WERI-Rb-1 (cell line): ENCODE measurements around the gene PHLPP1.

Source experiments
- DNase-seq: peaks from one replicate; pipeline ENCODE4 v3.0.0-alpha.2; 2020
- H3K27ac ChIP-seq: fragments of 250-450 bp; sonication (Bioruptor Pico); 2 replicates; pipeline ENCODE4 v1.5.1; 2020; ENCODE audit warnings: mild to moderate bottlenecking, moderate library complexity
- H3K27me3 ChIP-seq: fragments of 250-450 bp; sonication (Bioruptor Pico); 2 replicates; pipeline ENCODE4 v1.5.1; 2021; ENCODE audit warnings: mild to moderate bottlenecking, low read depth, moderate library complexity; ENCODE audit not compliant: insufficient read depth, severe bottlenecking
- H3K36me3 ChIP-seq: fragments of 250-450 bp; sonication (Bioruptor Pico); 2 replicates; pipeline ENCODE4 v1.5.1; 2020; ENCODE audit warnings: mild to moderate bottlenecking, moderate library complexity
- H3K4me3 ChIP-seq: 2 replicates; pipeline ENCODE4 v1.5.1; 2011; ENCODE audit warnings: low read depth, mild to moderate bottlenecking, control low read depth, low read length
- H3K9me3 ChIP-seq: fragments of 250-450 bp; sonication (Bioruptor Pico); 2 replicates; pipeline ENCODE4 v1.5.1; 2021; ENCODE audit warnings: mild to moderate bottlenecking, moderate library complexity; ENCODE audit not compliant: severe bottlenecking
- TF ChIP-seq, protein P1 (sequence below): IDR thresholded peaks from 2 replicates; pipeline ENCODE4 v1.5.1; 2011; ENCODE audit warnings: low read depth, mild to moderate bottlenecking, control low read depth, inconsistent platforms, low read length

The PHLPP1 gene

DNA sequence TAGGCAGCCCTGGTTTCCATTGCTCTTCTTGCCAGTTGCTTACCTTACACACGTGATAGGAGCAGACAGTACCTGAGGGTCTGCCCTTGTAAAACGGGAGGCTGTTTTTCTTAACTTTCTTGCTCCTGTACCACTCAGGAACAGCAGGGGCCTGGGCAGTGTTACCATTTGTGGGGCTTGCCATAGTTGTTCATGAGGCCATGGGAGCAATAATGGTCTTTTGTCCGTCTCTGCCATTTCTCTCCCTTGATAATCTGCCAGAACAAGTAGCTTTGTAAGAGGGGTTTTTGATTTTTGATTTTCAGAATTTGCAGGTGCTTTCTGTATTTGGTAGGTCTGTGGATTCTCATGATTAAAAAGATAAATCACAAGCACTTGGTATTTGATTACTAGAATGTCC, 259.0 kb downstream of the PHLPP1 start:
- TF ChIP-seq, protein P1, sequence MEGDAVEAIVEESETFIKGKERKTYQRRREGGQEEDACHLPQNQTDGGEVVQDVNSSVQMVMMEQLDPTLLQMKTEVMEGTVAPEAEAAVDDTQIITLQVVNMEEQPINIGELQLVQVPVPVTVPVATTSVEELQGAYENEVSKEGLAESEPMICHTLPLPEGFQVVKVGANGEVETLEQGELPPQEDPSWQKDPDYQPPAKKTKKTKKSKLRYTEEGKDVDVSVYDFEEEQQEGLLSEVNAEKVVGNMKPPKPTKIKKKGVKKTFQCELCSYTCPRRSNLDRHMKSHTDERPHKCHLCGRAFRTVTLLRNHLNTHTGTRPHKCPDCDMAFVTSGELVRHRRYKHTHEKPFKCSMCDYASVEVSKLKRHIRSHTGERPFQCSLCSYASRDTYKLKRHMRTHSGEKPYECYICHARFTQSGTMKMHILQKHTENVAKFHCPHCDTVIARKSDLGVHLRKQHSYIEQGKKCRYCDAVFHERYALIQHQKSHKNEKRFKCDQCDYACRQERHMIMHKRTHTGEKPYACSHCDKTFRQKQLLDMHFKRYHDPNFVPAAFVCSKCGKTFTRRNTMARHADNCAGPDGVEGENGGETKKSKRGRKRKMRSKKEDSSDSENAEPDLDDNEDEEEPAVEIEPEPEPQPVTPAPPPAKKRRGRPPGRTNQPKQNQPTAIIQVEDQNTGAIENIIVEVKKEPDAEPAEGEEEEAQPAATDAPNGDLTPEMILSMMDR: no peak
- H3K4me3 ChIP-seq: no peak overlapping the region
- no peak overlapping the region for H3K27ac ChIP-seq
- no peaks in the 10 kb centered on the region for H3K27me3 ChIP-seq
- H3K36me3 ChIP-seq: peaks cover 45% of the 10 kb centered on the region
- DNase-seq: no peak
- H3K9me3 ChIP-seq: no peaks in the 10 kb centered on the region

DNA sequence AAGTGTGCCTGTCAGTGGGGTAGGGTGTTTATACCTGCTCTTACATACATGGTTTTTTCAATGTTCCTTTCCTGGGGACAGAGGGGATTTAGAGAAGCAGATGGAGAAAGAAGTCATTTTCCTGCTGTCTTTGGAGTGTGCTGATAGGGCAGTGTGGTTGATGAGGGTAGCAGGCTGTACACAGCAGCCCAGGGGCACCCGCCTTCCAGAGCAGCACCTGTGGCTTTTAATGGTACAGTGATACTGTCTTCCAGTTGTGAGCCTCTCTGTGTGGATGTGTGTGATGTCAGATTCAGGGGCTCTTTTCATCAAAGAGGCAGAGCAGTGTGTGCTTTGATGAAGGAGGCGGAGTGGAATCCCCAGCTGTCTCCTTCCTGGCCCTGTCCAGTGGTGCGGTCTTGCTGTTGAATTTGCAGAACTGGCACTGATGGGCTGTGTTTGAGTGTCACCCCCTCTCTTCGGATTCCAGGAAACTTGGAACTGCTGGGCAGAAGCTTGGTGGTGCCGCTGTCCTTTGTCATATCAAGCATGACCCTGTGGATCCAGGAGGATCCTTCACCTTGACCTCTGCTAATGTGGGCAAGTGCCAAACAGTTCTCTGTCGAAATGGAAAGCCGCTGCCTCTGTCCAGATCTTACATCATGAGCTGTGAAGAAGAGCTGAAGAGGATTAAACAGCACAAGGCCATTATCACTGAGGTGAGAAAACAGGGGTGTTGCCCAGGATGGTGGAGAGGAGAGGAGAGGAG, 259.8 kb downstream of the PHLPP1 start:
- Histone ChIP-seq H3K27ac (no peak overlapping the region), H3K9me3 (no peaks in the 10 kb centered on the region), H3K4me3 (no peak overlapping the region), H3K36me3 (peaks cover 45% of the 10 kb centered on the region), H3K27me3 (no peaks in the 10 kb centered on the region)
- no peak for DNase-seq
- TF ChIP-seq, protein P1: no peak

DNA sequence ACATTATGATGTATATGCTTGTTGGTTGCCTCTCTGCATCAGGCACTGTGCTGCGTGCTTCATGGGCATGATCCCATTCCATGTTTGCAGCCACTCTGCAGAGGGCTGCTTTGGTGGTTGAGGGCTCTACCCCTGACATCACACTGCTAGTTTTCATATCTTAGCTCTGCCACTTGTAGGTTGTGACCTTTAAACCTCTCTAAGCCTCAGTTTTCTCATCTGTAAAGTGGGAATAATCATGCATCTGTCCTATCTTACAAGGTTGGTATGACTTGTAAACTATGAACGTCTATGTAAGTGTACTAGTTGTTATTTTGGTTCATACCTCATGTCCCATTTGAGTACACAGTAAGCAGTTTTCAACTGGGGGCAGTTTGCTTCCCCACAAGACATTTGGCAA, 260.4 kb downstream of the PHLPP1 start:
- H3K9me3 ChIP-seq: no peaks in the 10 kb centered on the region
- H3K27ac ChIP-seq: no peak overlapping the region
- H3K4me3 ChIP-seq: no peak overlapping the region
- peaks cover 45% of the 10 kb centered on the region for H3K36me3 ChIP-seq
- no peak for DNase-seq
- TF ChIP-seq, protein P1: no peak
- H3K27me3 ChIP-seq: no peaks in the 10 kb centered on the region

DNA sequence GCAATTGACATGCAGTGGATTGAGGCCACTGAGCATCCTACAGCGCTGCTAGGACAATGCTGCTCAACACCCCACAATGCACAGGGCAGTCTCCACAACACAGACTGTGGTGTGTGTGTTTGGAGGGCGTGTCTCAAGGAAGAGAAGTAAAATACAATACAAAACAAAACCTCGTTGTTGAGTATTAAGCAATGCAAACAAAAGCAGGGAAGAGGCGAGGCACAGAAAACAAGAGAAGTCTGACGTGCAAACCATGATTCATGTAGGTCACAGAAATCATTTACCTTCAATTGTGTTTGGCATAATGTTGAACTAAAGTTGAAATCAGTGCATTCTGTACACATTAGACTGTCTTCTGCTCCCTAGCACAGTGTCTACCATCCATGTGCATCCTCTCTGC, 260.9 kb downstream of the PHLPP1 start:
- no peaks in the 10 kb centered on the region for H3K9me3 ChIP-seq
- H3K27me3 ChIP-seq: no peaks in the 10 kb centered on the region
- H3K4me3 ChIP-seq: no peak overlapping the region
- TF ChIP-seq, protein P1: no peak
- DNase-seq: no peak
- no peak overlapping the region for H3K27ac ChIP-seq
- peaks cover 45% of the 10 kb centered on the region for H3K36me3 ChIP-seq

DNA sequence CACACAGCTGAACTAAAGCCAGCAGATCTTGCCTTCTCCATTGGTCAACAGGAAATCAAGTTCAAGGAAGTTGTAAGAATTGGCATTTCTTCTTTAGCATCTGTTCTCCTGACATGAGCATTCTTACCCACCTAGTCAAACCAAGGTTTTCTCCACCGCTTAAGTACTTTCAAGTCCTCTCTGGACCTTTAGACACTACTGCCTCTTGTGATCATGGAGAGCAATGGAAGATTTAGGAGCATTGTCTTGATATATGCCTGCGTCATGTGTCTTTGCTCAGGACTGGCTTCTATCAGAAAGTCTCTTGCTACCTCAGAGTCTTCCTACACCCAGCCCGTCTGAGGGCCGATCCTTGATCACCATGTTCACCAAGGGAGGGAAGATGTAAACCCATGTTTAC, 262.2 kb downstream of the PHLPP1 start:
- no peak overlapping the region for H3K4me3 ChIP-seq
- TF ChIP-seq, protein P1: 0 out of 2 replicates have a peak, but pooled peaks have one; percentile 4
- H3K9me3 ChIP-seq: no peaks in the 10 kb centered on the region
- DNase-seq: no peak
- no peaks in the 10 kb centered on the region for H3K27me3 ChIP-seq
- no peak overlapping the region for H3K27ac ChIP-seq
- H3K36me3 ChIP-seq: peaks cover 44% of the 10 kb centered on the region
